PC-3 (cell line): ENCODE measurements around the gene SPDYE17. TPM values are rescaled to one million over a fixed set of nuclear protein-coding genes. Genes with fewer than 3 reads are reported as not detected.
A peak's percentile ranks its signal among the peaks of the same experiment; 100 is the strongest.
"Not testable (repeated sequence)": the region's sequence is repeated elsewhere in the genome, so short reads cannot be mapped to it uniquely, and the experiment has no call there.

ENCODE experiments used
- ATAC-seq: fragments of 200-7000 bp; cut with Tn5 transposase; 2 replicates; pipeline ENCODE4 v1.9.1; 2020; ENCODE audit warnings: mild to moderate bottlenecking, moderate library complexity
- BruUV-seq: library from RNA; stranded (reverse); fragments of 400-500 nt; replicated peaks from 2 replicates; lab custom pipeline; 2021; lab: Mats Ljungman, UMichigan
- CTCF ChIA-PET: fragments of 300-600 bp; sonication (Branson Sonifier 250); formaldehyde crosslinking; loops from one replicate; lab custom pipeline; 2022; ENCODE audit warnings: antibody characterized with exemption; lab: Charles Lee
- POLR2A ChIA-PET: fragments of 300-600 bp; sonication (Branson Sonifier 250); formaldehyde crosslinking; loops from one replicate; lab custom pipeline; 2022; ENCODE audit warnings: antibody characterized with exemption; ENCODE audit not compliant: unreplicated experiment; lab: Charles Lee
- DNase-seq: peaks from one replicate; pipeline ENCODE4 v3.0.0-alpha.2; 2015
- H2AFZ ChIP-seq: fragments of 300-600 bp; sonication (generic); 2 replicates; pipeline ENCODE4 v1.6.0; 2016; ENCODE audit warnings: antibody characterized with exemption, low read length
- H3F3A ChIP-seq: fragments of 300-600 bp; sonication (generic); one replicate; pipeline ENCODE4 v1.6.0; 2017; ENCODE audit warnings: antibody characterized with exemption, low read length, control low read depth, mild to moderate bottlenecking; ENCODE audit not compliant: unreplicated experiment
- H3K27ac ChIP-seq: fragments of 300-600 bp; sonication (generic); 2 replicates; pipeline ENCODE4 v1.5.1; 2016; ENCODE audit warnings: mild to moderate bottlenecking, low read length
- H3K27me3 ChIP-seq: fragments of 300-600 bp; sonication (generic); 2 replicates; pipeline ENCODE4 v1.6.1; 2016; ENCODE audit warnings: low read length, mixed read lengths
- H3K36me3 ChIP-seq: fragments of 300-600 bp; sonication (generic); 2 replicates; pipeline ENCODE4 v1.6.1; 2016; ENCODE audit warnings: low read depth, mixed run types, low read length, mixed read lengths
- H3K4me1 ChIP-seq: fragments of 300-600 bp; sonication (generic); 2 replicates; pipeline ENCODE4 v1.5.1; 2016; ENCODE audit warnings: low read length; ENCODE audit not compliant: insufficient read depth
- H3K4me2 ChIP-seq: fragments of 300-600 bp; sonication (generic); 2 replicates; pipeline ENCODE4 v1.6.0; 2016; ENCODE audit warnings: low read length
- H3K4me3 ChIP-seq: fragments of 300-600 bp; sonication (generic); 2 replicates; pipeline ENCODE4 v1.5.1; 2016; ENCODE audit warnings: mild to moderate bottlenecking, low read length, mixed read lengths
- H3K79me2 ChIP-seq: fragments of 300-600 bp; sonication (generic); 2 replicates; pipeline ENCODE4 v1.6.1; 2017; ENCODE audit warnings: low read length, mixed read lengths
- H3K9ac ChIP-seq: fragments of 300-600 bp; sonication (generic); 2 replicates; pipeline ENCODE4 v1.6.0; 2016; ENCODE audit warnings: mild to moderate bottlenecking, low read length
- H3K9me2 ChIP-seq: fragments of 300-600 bp; sonication (generic); replicated peaks from 2 replicates; pipeline ENCODE4 v1.6.1; 2016; ENCODE audit warnings: mixed run types, low read length, mixed read lengths
- H3K9me3 ChIP-seq: fragments of 300-600 bp; sonication (generic); 2 replicates; pipeline ENCODE4 v1.6.1; 2016; ENCODE audit warnings: low read length, mixed read lengths
- H4K20me1 ChIP-seq: fragments of 300-600 bp; sonication (generic); 2 replicates; pipeline ENCODE4 v1.6.1; 2016; ENCODE audit warnings: low read length, mixed read lengths
- intact Hi-C: fragments of 100-400 bp; cut with micrococcal nuclease; formaldehyde crosslinking; loops from 2 replicates; pipeline ENCODE4 v1.9.0; 2023
- total RNA-seq: library from RNA; depleted of rRNA; stranded (reverse); fragments of >200 nt; gene quantifications from 2 replicates; pipeline ENCODE4 v1.2.3, GENCODE V29; 2014

The SPDYE17 gene
- total RNA-seq, 1 experiment from 2014 or later, result not detected

GRCh38 chr7:77071108-77071507 lies 38.9 kb upstream of the SPDYE17 start:
- H3K79me2 ChIP-seq, H3K36me3 ChIP-seq, DNase-seq, H3K4me3 ChIP-seq, H3K27ac ChIP-seq, H4K20me1 ChIP-seq, H3K4me1 ChIP-seq, H3K9me2 ChIP-seq, ATAC-seq, BruUV-seq, CTCF ChIA-PET, intact Hi-C loops, H3K9ac ChIP-seq, H2AFZ ChIP-seq, H3F3A ChIP-seq, H3K4me2 ChIP-seq, POLR2A ChIA-PET, H3K9me3 ChIP-seq, H3K27me3 ChIP-seq: not testable (repeated sequence)

- H3K27me3 ChIP-seq, H3F3A ChIP-seq, H3K27ac ChIP-seq, POLR2A ChIA-PET, H3K9me2 ChIP-seq, H3K4me3 ChIP-seq, H3K36me3 ChIP-seq, H3K4me2 ChIP-seq, CTCF ChIA-PET, H3K9ac ChIP-seq, DNase-seq, H3K4me1 ChIP-seq, BruUV-seq, H3K9me3 ChIP-seq, H2AFZ ChIP-seq, intact Hi-C loops, H3K79me2 ChIP-seq, H4K20me1 ChIP-seq: not testable (repeated sequence)
- ATAC-seq, result peak; percentile 42
These were observed 33.7 kb upstream of the SPDYE17 start for GRCh38 chr7:77065869-77066268.

GRCh38 chr7:77063732-77064131 lies 31.6 kb upstream of the SPDYE17 start:
- H3K4me1 ChIP-seq, H3K4me2 ChIP-seq, H3K79me2 ChIP-seq, H3K36me3 ChIP-seq, CTCF ChIA-PET, ATAC-seq, H3K9me2 ChIP-seq, H3K9me3 ChIP-seq, intact Hi-C loops, H3K27me3 ChIP-seq, H2AFZ ChIP-seq, DNase-seq, H3K9ac ChIP-seq, H3K4me3 ChIP-seq, H4K20me1 ChIP-seq, H3F3A ChIP-seq, H3K27ac ChIP-seq, POLR2A ChIA-PET: not testable (repeated sequence)
- BruUV-seq, result TSS peak; percentile 35

- H3K4me3 ChIP-seq, H3K36me3 ChIP-seq, BruUV-seq, H3K79me2 ChIP-seq, H4K20me1 ChIP-seq, H3K9me3 ChIP-seq, H3F3A ChIP-seq, H3K9me2 ChIP-seq, CTCF ChIA-PET, H3K4me1 ChIP-seq, H3K27me3 ChIP-seq, H2AFZ ChIP-seq, H3K27ac ChIP-seq, intact Hi-C loops, H3K4me2 ChIP-seq, POLR2A ChIA-PET, ATAC-seq, H3K9ac ChIP-seq, DNase-seq: not testable (repeated sequence)
These were observed 30.4 kb upstream of the SPDYE17 start, which contains the start of gene SPDYE18 for GRCh38 chr7:77062557-77062956. TSS of gene SPDYE18 (minus strand) at chr7:77062558. CDS start at chr7:77060512, 2,046 bp downstream.

- H3K9me3 ChIP-seq, H3F3A ChIP-seq, ATAC-seq, H3K79me2 ChIP-seq, DNase-seq, H3K27me3 ChIP-seq, POLR2A ChIA-PET, H4K20me1 ChIP-seq, H2AFZ ChIP-seq, H3K4me1 ChIP-seq, H3K9ac ChIP-seq, CTCF ChIA-PET, H3K27ac ChIP-seq, H3K4me2 ChIP-seq, intact Hi-C loops, H3K36me3 ChIP-seq, BruUV-seq, H3K9me2 ChIP-seq, H3K4me3 ChIP-seq: not testable (repeated sequence)
These were observed 5.8 kb downstream of the SPDYE17 start for GRCh38 chr7:77026349-77026748.

- ATAC-seq (peak; percentile 68), DNase-seq (peak; percentile 86)
- H3K4me3 ChIP-seq, H3K9me2 ChIP-seq, H3K4me2 ChIP-seq, H3K4me1 ChIP-seq, H2AFZ ChIP-seq, POLR2A ChIA-PET, H3K9me3 ChIP-seq, BruUV-seq, H4K20me1 ChIP-seq, H3K36me3 ChIP-seq, intact Hi-C loops, CTCF ChIA-PET, H3K79me2 ChIP-seq, H3F3A ChIP-seq, H3K27me3 ChIP-seq, H3K9ac ChIP-seq: not testable (repeated sequence)
- H3K27ac ChIP-seq, result peak overlapping the region; percentile 83
These were observed 22.0 kb downstream of the SPDYE17 start for GRCh38 chr7:77010074-77010680.

GRCh38 chr7:77008000-77008399 lies 24.2 kb downstream of the SPDYE17 start:
- peak overlapping the region; percentile 70 for H3K27ac ChIP-seq
- H3K36me3 ChIP-seq, H3K4me3 ChIP-seq, BruUV-seq, H4K20me1 ChIP-seq, H3K27me3 ChIP-seq, H3F3A ChIP-seq, H2AFZ ChIP-seq, H3K9ac ChIP-seq, H3K79me2 ChIP-seq, H3K4me2 ChIP-seq, H3K9me3 ChIP-seq, CTCF ChIA-PET, intact Hi-C loops, H3K4me1 ChIP-seq, POLR2A ChIA-PET, H3K9me2 ChIP-seq: not testable (repeated sequence)
- peak; percentile 33 for ATAC-seq
- DNase-seq, result peak; percentile 90
